IMR-90 (cell line): ENCODE results near the gene BNIP5. TPM values are rescaled to one million over a fixed set of nuclear protein-coding genes. Genes with fewer than 3 reads are reported as not detected.

Experiments used
- ATAC-seq: fragments of 200-7000 bp; cut with Tn5 transposase; 2 replicates; pipeline ENCODE4 v1.9.1; 2020; ENCODE audit warnings: low read depth, mild to moderate bottlenecking, moderate library complexity
- BruUV-seq: library from RNA; stranded (reverse); fragments of 400-500 nt; replicated peaks from 2 replicates; lab custom pipeline; 2021; lab: Mats Ljungman, UMichigan
- CTCF ChIA-PET: fragments of 300-600 bp; formaldehyde crosslinking; extraction: SDS; loops from one replicate; lab custom pipeline; 2021; ENCODE audit warnings: antibody characterized with exemption; lab: Yijun Ruan, JAX
- POLR2A ChIA-PET: fragments of 300-600 bp; sonication (Branson Sonifier 250); formaldehyde crosslinking; loops from one replicate; lab custom pipeline; 2022; ENCODE audit warnings: antibody characterized with exemption; ENCODE audit not compliant: unreplicated experiment; lab: Charles Lee
- DNase-seq: peaks from one replicate; pipeline ENCODE4 v3.0.0; 2013
- H2AFZ ChIP-seq: replicated peaks from 2 replicates; pipeline ENCODE3; 2013; ENCODE audit warnings: low read length, mild to moderate bottlenecking; ENCODE audit not compliant: poor library complexity
- H2AK5ac ChIP-seq: 2 replicates; pipeline ENCODE4 v1.6.1; 2013; ENCODE audit warnings: low read depth, low read length, inconsistent platforms
- H2AK9ac ChIP-seq: replicated peaks from 2 replicates; pipeline ENCODE3; 2013; ENCODE audit warnings: mild to moderate bottlenecking, low read depth, low read length, moderate library complexity; ENCODE audit not compliant: poor library complexity
- H2BK120ac ChIP-seq: 2 replicates; pipeline ENCODE4 v1.6.1; 2013; ENCODE audit warnings: low read depth, low read length, inconsistent platforms
- H2BK15ac ChIP-seq: 3 replicates; pipeline ENCODE4 v1.6.1; 2013; ENCODE audit warnings: low read depth, low read length, inconsistent platforms
- H2BK20ac ChIP-seq: 2 replicates; pipeline ENCODE4 v1.6.1; 2013; ENCODE audit warnings: low read depth, mild to moderate bottlenecking, inconsistent platforms, low read length, moderate library complexity
- H2BK5ac ChIP-seq: 2 replicates; pipeline ENCODE4 v1.6.1; 2013; ENCODE audit warnings: mild to moderate bottlenecking, low read depth, low read length, inconsistent platforms; ENCODE audit not compliant: poor library complexity, severe bottlenecking
- H3K14ac ChIP-seq: replicated peaks from 2 replicates; pipeline ENCODE4 v1.6.1; 2013; ENCODE audit warnings: low read depth, low read length, inconsistent platforms
- H3K18ac ChIP-seq: 2 replicates; pipeline ENCODE4 v1.6.1; 2013; ENCODE audit warnings: low read depth, low read length, control low read depth
- H3K23ac ChIP-seq: 2 replicates; pipeline ENCODE4 v1.6.1; 2013; ENCODE audit warnings: low read depth, low read length, inconsistent platforms
- H3K27ac ChIP-seq: 2 replicates; pipeline ENCODE4 v1.5.1; 2013; ENCODE audit warnings: mild to moderate bottlenecking, control low read depth, low read length; ENCODE audit not compliant: insufficient read depth
- H3K27me3 ChIP-seq: 2 replicates; pipeline ENCODE4 v1.6.1; 2013; ENCODE audit warnings: low read length; ENCODE audit not compliant: control insufficient read depth, insufficient read depth
- H3K36me3 ChIP-seq: 2 replicates; pipeline ENCODE4 v1.6.1; 2013; ENCODE audit warnings: low read length, mixed read lengths; ENCODE audit not compliant: control insufficient read depth, insufficient read depth
- H3K4ac ChIP-seq: 2 replicates; pipeline ENCODE4 v1.6.1; 2013; ENCODE audit warnings: low read depth, low read length, inconsistent platforms
- H3K4me1 ChIP-seq: 2 replicates; pipeline ENCODE4 v1.6.1; 2013; ENCODE audit warnings: low read length, mixed read lengths; ENCODE audit not compliant: control insufficient read depth, insufficient read depth
- H3K4me2 ChIP-seq: 2 replicates; pipeline ENCODE4 v1.6.1; 2013; ENCODE audit warnings: low read depth, mild to moderate bottlenecking, control low read depth, low read length, moderate library complexity
- H3K4me3 ChIP-seq: 2 replicates; pipeline ENCODE4 v1.5.1; 2013; ENCODE audit warnings: low read depth, mild to moderate bottlenecking, control low read depth, low read length, moderate library complexity; ENCODE audit not compliant: insufficient read depth
- H3K56ac ChIP-seq: 2 replicates; pipeline ENCODE4 v1.6.1; 2013; ENCODE audit warnings: low read length, inconsistent platforms; ENCODE audit not compliant: insufficient read depth; ENCODE audit errors: extremely low read depth
- H3K79me1 ChIP-seq, 2 experiments: 2 replicates each; pipeline ENCODE4 v1.6.1; 2013; ENCODE audit warnings: low read length in 2 of 2, inconsistent platforms in 1 of 2, low read depth in 1 of 2
- H3K9ac ChIP-seq: 2 replicates; pipeline ENCODE4 v1.6.1; 2013; ENCODE audit warnings: low read depth, low read length, control low read depth
- H3K9me1 ChIP-seq: 2 replicates; pipeline ENCODE4 v1.6.1; 2013; ENCODE audit warnings: low read length, inconsistent platforms; ENCODE audit not compliant: insufficient read depth
- H3K9me3 ChIP-seq: 2 replicates; pipeline ENCODE4 v1.6.1; 2013; ENCODE audit warnings: low read length; ENCODE audit not compliant: control insufficient read depth, insufficient read depth
- H4K20me1 ChIP-seq: 2 replicates; pipeline ENCODE4 v1.6.1; 2013; ENCODE audit warnings: low read length, inconsistent platforms; ENCODE audit not compliant: insufficient read depth
- H4K5ac ChIP-seq: 2 replicates; pipeline ENCODE4 v1.6.1; 2013; ENCODE audit warnings: mild to moderate bottlenecking, low read depth, low read length, control low read depth
- H4K8ac ChIP-seq, 2 experiments: 2 replicates each; pipeline ENCODE4 v1.6.1; 2013; ENCODE audit warnings: low read depth in 2 of 2, low read length in 2 of 2, control low read depth in 1 of 2, inconsistent platforms in 1 of 2
- H4K91ac ChIP-seq: 2 replicates; pipeline ENCODE4 v1.6.1; 2013; ENCODE audit warnings: low read depth, low read length, inconsistent platforms; ENCODE audit not compliant: insufficient read depth
- BHLHE40 ChIP-seq: fragments of 150-350 bp; IDR thresholded peaks from 2 replicates; pipeline ENCODE4 v1.6.1; 2016; ENCODE audit warnings: mild to moderate bottlenecking, low read depth, low read length
- MAZ ChIP-seq: IDR thresholded peaks from 2 replicates; pipeline ENCODE4 v1.6.1; 2012; ENCODE audit warnings: low read depth, mild to moderate bottlenecking, low read length, improper control_type of control experiment, moderate library complexity, borderline replicate concordance
- WGBS, 2 experiments: methylation state at CpG; one replicate each; pipeline versions ENCODE4 v1.1.5 to v1.1.7; 2013; ENCODE audit warnings: missing lambda C conversion rate in 2 of 2; ENCODE audit not compliant: insufficient read length in 1 of 2; ENCODE audit errors: extremely low coverage in 2 of 2; 5-methylcytosine and 5-hydroxymethylcytosine counted together
- dilution Hi-C: fragments of 300-500 bp; cut with HindIII; formaldehyde crosslinking; loops from one replicate; pipeline ENCODE4 v1.14.3; 2018; ENCODE audit warnings: low sequenced_read_pairs; ENCODE audit not compliant: unreplicated experiment
- in situ Hi-C: fragments of 300-500 bp; cut with MboI; formaldehyde crosslinking; loops from 3 replicates; pipeline ENCODE4 v1.14.3; 2019; ENCODE audit warnings: low sequenced_read_pairs, inconsistent platforms, mixed read lengths
- intact Hi-C: fragments of 100-400 bp; cut with micrococcal nuclease; formaldehyde crosslinking; loops from 2 replicates; pipeline ENCODE4 v1.10.0; 2022
- polyA plus RNA-seq, 3 experiments: library from polyadenylated mRNA; depleted of rRNA; stranded (reverse); fragments of >200 nt; gene quantifications; 2 replicates each; pipeline ENCODE4 v1.2.3, GENCODE V29; 2012; ENCODE audit warnings: low replicate concordance in 1 of 3
- total RNA-seq: library from RNA; depleted of rRNA; stranded (reverse); fragments of >200 nt; gene quantifications from 2 replicates; pipeline ENCODE4 v1.2.3, GENCODE V29; 2012
- TF ChIP-seq, protein P1 (sequence below): conservative IDR thresholded peaks from 2 replicates; pipeline ENCODE4 v1.5.1; 2012; ENCODE audit warnings: mild to moderate bottlenecking, low read depth, low read length, improper control_type of control experiment

BNIP5 gene
- total and polyA plus RNA-seq, 2 of the 4 experiments (the other 2 are of a cell fraction), result not detected

DNA sequence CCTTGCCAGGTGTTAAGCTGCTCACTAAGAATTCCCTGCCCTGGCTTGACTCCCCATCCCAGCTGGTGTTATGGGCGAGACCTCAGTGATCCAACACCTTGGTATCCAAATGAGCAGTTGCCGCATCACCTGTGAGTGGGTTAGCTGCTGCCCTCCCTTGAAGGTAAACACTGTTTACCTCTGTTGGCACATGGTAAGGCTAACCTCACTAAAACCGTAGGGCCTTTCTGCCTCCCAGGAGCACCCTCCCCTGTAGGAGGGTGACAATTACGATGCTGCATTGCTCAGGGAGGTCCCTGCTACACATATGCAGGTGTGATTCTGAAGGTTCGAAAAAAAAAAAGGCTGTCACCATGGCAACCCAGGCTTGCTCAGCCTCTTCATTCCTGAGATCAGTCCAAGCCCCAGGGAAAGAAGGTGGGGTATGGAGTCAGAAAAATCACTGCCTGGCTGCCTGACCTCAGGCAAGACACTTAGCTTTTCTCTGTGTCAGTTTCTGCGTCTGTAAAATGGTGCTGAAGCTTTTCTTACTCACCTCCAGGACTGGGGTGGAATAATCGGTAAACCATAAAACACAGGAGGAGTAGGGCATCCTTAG, 47.3 kb downstream of the BNIP5 start:
- Histone ChIP-seq H4K5ac (no peak overlapping the region), H2AK9ac (no peak overlapping the region), H2AK5ac (no peak overlapping the region), H2AFZ (no peak overlapping the region), H3K27me3 (peaks cover 60% of the 10 kb centered on the region), H2BK5ac (no peak overlapping the region), H2BK15ac (no peak overlapping the region), H3K36me3 (no peaks in the 10 kb centered on the region), H2BK120ac (no peak overlapping the region), H3K79me1 (no peaks in the 10 kb centered on the region), H4K91ac (no peak overlapping the region), H3K27ac (no peak overlapping the region), H3K9ac (no peak overlapping the region), H2BK20ac (no peak overlapping the region), H3K9me1 (no peaks in the 10 kb centered on the region), H3K23ac (no peak overlapping the region), H3K14ac (no peak overlapping the region), H3K56ac (no peak overlapping the region), H3K4me2 (no peak overlapping the region), H3K4me1 (no peaks in the 10 kb centered on the region), H3K4me3 (no peak overlapping the region), H4K20me1 (no peaks in the 10 kb centered on the region; the same call in 1 of the 2 replicates), H4K8ac (no peak overlapping the region), H3K18ac (no peak overlapping the region), H3K9me3 (no peaks in the 10 kb centered on the region), H3K4ac (no peak overlapping the region)
- in situ Hi-C loops, result no loop called here
- intact Hi-C loops, result no loop called here
- 20% methylated on average over 1 of the region's 7 CpGs; no CpG with 5 or more reads in 1 of the 2 experiments for WGBS, 2 experiments
- ATAC-seq (no peak), DNase-seq (no peak)
- ChIA-PET POLR2A (no interaction called here), CTCF (interaction anchor here (0.6 to 1.4 kb wide), 2 partner anchors 11 to 13 kb away, joined by 3 to 6 read pairs; no protein-coding TSS in a partner anchor)
- TF ChIP-seq, protein P1, sequence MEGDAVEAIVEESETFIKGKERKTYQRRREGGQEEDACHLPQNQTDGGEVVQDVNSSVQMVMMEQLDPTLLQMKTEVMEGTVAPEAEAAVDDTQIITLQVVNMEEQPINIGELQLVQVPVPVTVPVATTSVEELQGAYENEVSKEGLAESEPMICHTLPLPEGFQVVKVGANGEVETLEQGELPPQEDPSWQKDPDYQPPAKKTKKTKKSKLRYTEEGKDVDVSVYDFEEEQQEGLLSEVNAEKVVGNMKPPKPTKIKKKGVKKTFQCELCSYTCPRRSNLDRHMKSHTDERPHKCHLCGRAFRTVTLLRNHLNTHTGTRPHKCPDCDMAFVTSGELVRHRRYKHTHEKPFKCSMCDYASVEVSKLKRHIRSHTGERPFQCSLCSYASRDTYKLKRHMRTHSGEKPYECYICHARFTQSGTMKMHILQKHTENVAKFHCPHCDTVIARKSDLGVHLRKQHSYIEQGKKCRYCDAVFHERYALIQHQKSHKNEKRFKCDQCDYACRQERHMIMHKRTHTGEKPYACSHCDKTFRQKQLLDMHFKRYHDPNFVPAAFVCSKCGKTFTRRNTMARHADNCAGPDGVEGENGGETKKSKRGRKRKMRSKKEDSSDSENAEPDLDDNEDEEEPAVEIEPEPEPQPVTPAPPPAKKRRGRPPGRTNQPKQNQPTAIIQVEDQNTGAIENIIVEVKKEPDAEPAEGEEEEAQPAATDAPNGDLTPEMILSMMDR, result no peak
- TF ChIP-seq BHLHE40 (no peak), MAZ (no peak)
- no TSS peak for BruUV-seq
- dilution Hi-C loops, result no loop called here
